HG02885 (cell line): Measurements from ENCODE around the gene MISP.
"Not testable (repeated sequence)": the region's sequence is repeated elsewhere in the genome, so short reads cannot be mapped to it uniquely, and the experiment has no call there.

Source experiments
- ATAC-seq: cut with Tn5 transposase; IDR thresholded peaks from one replicate; pipeline ENCODE4 v1.9.1; 2021; ENCODE audit warnings: mild to moderate bottlenecking; ENCODE audit not compliant: unreplicated experiment, poor library complexity

MISP gene

DNA sequence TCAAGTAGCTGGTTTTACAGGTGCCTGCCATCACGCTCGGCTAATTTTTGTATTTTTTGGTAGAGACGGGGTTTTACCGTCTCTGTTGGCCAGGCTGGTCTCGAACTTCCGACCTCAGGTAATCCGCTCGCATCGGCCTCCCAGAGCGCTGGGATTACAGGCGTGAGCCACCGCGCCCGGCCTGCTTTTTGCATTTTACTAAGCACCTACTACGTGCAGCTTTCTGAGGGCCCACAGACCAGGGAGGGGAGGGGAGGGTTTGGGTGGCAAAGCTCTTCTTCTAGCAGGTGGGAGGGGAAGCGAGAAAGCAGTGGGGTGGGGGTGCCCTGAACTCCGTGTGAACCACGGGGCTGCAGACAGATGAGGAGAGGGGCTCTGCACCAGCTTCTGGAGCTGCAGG, 27.2 kb upstream of the MISP start:
- no peak for ATAC-seq

DNA sequence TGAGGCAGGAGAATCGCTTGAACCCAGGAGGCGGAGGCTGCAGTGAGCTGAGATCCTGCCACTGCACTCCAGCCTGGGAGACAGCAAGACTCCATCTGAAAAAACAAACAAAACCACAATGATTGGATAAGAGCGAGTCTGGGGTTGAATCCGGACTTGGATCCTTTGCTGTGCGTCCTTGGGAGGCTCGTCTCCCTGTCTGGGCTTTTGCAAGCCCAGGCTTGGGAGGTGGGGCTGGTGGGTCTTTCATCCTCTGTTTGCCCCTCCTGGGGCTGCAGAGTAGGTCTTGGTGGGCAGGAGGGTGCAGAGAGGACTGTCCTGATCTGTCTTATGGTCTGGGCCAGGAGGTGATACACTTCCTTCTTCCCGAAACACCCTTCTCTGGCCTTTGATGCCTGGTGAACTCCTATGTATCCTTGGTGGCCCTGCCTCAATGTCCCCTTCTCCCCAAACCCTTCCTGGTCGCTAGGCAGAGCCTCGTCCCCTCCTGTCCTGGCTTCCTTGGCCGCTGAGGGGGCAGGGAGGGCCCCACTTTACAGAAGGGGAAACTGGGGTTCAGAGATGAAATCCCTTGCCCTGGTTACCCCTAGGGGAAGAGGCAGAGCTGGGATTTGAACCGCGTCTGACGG, 25.3 kb upstream of the MISP start:
- no peak for ATAC-seq

DNA sequence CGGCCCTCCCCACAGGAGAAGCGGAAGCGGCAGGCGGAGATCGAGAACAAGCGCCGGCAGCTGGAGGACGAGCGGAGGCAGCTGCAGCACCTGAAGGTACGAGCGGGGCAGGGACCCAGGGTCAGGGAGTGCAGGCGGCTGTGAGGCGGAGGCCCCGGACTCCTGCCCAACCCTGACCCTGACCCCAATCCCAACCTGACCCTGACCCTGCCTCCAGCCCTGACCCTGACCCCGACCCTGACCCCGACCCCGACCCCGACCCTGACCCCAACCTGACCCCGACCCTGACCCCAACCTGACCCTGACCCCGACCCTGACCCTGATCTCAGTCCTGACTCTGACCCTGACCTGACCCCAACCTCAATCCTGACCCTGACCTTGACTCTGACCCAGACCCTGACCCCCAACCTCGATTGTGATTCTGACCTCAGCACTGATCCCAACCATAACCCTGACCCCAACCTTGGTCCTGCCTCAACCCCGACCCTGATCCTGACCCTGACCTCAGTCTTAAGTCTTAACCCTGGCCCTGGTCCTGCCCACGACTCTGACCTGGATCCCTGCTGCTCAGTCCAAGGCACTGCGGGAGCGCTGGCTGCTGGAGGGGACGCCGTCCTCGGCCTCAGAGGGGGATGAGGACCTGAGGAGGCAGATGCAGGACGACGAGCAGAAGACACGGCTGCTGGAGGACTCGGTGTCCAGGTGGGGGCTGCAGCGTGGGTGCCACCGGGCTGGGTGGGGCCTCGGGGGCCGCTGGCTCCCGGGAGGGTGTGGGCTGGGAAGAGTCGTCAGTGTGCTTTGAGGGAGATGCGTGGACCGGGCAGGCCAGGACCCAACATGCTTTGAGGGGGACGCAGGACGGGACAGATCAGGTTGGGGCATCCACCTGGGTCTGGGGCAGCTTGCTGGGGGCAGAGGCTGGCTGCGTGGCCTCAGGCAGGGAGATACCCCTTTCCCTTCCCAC, 23.6 kb upstream of the MISP start:
- no peak for ATAC-seq

DNA sequence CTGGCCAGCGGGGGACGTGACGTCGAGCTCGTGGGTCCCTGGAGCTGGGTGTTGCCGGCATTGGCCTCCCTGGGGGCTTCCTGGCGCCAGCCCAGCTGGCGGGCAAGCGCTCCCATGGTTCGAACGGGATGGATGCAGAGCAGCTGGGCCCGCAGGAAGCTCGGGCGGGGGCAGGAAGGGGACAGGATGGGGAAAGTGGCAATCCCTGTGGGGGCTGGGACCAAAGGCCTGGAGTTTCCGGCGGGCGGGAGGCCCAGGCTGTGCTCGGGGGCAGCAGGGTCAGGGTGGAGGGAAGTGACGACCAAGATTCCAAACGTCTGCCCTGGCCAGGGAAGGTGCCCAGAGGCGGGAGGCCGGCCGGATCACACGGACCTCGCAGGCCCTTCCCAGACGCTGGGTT, 22.9 kb upstream of the MISP start:
- ATAC-seq = no peak

DNA sequence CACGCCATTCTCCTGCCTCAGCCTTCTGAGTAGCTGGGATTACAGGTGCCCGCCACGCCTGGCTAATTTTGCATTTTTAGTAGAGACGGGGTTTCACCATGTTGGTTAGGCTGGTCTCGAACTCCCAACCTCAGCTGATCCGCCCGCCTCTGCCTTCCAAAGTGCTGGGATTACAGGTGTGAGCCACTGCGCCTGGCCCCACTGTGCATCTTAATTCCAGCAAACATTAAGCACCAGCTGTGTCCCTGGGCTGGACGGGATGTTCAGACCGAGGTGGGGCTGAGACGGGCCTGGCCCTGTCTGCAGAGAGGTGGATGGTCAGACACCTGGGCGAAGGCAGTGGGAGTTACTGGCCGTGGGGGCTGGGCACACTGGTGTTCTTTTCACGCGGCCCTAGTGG, 21.3 kb upstream of the MISP start:
- ATAC-seq = not testable (repeated sequence)

DNA sequence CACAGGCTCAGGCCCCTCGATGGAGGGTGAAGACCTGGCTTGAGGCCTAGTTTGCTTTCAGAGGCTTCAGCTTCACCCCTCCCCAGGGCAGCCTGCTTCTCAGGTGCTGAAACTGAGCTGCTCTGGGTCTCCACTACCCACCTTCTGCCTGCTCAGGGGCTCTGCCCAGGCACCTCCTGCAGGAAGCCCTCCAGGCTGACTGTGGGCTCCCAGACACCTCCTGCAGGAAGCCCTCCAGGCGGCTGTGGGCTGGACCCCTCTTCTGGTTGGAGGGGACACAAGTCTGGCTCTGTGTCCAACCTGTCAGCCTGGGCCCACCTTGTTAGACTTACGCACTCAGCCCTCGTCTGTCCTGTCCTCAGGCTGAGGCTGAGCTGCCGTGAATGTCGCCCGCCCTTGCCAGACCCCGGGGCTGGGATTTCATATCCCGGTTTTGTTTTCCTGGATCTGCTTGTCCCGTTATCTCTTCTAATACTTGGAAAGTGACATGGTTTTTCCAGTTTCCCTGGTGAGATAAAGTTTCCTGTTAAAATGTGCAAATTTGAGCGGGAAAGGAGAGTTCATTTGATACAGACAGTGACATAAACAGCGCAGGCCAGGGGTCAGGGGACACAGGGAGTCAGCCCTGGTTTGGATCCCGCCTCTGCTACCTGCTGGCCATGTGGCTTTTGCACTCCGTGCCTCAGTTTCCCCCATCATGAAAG, 20.8 kb upstream of the MISP start:
- ATAC-seq = no peak

DNA sequence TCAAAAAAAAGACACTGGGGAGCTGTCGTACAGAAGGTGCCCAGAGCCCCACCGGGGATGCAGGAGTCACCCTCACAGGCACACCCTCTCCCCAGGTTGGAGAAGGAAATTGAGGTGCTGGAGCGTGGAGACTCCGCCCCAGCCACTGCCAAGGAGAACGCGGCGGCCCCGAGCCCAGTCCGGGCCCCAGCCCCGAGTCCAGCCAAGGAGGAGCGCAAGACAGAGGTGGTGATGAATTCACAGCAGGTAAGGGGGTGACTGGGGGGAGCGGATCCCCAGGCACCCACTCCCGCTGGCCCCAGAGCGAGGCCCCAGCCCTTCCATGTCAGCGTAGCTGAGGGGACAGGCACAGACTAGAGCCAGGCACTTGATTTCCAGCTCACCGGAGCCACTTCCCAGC, 19.9 kb upstream of the MISP start:
- ATAC-seq = no peak

DNA sequence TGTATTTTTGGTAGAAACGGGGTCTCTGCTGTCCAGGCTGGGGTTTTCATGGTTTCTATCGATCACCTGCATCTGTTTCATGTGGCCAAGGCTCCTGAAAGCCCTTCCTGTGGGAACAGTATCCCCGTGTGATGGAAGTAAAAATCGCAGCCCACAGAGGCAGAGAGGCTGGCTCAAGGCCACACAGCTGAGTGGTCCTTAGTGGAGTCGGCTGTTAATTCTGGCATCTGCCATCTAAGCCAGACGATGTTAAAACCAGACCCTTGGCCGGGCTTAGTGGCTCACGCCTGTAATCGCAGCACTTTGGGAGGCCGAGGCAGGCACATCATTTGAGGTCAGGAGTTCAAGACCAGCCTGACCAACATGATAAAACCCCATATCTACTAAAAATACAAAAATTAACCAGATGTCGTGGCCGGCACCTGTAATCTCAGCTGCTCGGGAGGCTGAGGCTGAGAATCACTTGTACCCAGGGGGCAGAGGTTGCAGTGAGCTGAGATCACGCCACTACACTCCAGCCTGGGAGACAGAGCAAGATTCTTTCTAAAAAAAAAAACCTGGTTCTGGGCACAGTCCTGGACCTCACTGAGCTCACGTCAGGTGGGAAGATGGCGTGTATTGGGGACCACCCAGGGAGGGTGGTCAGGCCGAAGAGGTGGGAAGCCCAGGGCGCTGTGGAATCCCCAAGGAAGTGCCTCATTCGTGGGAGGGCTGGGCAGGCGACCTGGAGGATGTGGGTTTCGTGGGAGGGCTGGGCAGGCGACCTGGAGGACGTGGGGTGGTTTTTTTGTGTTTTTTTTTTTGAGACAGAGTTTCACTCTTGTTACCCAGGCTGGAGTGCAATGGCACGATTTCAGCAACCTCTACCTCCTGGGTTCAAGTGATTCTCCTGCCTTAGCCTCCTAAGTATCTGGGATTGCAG, 18.5 kb upstream of the MISP start:
- no peak for ATAC-seq

DNA sequence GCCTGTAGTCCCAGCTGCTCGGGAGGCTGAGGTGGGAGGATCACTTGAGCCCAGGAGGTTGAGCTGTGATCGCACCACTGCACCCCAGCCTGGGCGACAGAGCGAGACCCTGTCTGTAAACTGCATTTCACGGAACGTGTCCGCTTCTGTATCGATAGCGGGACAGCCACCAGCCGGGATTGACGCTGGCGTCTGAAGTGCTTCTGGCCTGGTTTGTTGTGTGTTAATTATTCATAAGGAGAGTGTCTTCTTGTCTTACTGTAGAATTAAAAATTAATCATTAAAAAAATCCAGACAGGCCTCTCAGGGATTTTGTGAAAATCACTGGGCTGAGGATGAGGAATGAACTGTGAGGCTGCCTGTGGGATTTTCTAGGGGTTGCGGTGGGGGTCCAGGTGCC, 16.2 kb upstream of the MISP start:
- ATAC-seq = no peak

DNA sequence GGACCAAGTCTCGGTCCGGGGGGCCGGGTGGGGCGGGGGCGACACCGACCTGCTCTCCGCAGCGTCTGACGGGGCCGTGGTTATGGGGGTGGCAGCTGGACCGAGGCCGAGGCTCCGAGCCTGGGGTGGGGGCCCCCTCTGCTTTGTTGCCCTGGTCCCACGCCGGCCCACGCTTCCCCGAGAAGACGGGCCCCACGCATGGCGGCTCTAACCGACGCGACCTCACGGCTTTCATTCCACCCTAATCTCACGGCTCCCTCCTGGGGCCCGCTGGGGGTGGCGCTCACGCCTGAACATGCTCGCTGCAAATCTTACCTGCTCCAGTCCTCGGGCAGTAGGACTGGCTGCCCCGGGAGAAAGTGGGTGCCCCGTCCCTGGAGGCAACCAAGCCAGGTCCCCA, 14.8 kb upstream of the MISP start:
- no peak for ATAC-seq

DNA sequence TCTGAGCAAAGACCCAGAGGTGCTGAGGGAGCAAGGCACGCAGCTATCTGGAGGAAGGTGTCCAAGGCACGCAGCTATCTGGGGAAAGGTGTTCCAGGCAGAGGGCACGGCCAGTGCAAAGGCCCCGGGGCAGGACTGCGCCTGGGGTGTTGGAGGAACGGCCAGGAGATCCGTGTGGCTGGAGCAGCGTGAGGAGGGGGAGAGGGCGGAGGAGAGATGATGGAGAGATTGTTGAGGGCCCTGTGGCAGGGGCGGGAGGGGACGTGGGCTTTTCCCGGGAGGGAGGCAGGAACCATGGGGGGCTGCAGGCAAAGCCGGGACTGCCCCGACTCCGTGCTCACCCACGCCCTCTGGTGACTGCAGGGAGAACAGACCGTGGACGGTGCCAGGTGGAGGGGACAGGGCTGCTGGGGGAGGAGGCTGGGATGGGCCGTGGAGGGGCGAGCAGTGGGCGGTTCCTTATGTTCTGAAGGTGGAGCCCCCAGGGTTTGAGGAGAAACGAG, 13.3 kb upstream of the MISP start:
- ATAC-seq = no peak

DNA sequence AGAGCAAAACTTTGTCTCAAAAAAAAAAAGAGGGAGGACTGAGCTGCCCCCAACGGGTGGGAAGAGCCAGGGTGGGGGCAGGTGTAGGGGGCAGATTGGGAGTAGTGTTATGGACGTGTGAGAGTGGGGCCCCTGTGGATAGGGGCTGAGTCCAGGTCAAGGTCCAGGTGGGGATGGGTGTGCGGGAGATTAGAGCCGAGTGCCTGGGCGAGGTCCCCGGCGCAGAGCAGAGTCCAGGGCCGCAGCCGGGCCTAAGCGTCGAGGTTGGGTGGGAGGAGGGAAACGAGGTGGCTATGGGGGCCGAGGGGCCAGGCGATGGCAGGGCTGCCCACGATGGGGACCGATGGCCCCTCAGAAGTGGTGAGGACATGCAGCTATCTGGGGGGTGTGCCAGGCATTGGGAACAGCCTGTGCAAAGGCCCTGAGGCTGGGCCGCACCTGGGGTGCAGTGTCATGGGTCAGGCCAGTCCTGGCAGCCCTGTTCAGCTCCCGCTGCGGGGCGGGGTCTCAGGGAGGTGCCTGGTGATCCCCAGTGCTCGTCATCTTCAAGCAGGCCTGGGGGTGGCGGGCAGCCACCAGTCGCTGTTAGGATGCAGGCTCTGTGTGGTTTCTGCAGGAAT, 12.3 kb upstream of the MISP start:
- no peak for ATAC-seq

DNA sequence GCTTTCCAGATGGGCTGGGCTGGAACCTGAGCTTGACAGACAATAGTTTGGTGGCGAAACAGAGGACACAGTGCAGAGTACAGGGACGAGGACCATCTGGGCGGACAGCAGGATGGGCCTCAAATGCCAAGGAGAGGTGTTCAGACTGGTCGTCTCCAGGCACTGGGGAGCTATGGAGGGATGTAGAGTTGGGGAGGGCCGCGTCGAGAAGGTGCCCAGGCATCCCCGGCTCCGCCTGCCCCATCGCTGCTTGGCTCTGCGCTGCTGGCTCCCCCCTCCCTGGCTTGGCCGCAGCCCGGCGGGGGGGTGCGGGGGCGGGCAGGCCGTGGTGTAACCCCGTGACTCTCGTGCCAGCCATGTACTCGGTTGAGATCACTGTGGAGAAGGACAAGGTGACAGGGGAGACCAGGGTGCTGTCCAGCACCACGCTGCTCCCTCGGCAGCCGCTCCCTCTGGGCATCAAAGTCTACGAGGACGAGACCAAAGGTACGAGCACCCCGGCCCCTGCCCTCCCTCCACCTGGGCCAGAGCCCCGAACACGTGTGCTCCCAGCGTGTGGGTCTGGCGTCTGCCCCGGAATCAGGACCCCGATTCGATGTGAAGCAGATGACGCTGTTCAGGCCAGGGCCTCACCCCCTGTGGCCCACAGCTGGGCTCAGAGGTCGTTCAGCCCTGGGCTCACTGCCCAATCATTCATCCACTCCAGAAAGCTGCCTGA, 10.8 kb upstream of the MISP start:
- ATAC-seq = no peak

DNA sequence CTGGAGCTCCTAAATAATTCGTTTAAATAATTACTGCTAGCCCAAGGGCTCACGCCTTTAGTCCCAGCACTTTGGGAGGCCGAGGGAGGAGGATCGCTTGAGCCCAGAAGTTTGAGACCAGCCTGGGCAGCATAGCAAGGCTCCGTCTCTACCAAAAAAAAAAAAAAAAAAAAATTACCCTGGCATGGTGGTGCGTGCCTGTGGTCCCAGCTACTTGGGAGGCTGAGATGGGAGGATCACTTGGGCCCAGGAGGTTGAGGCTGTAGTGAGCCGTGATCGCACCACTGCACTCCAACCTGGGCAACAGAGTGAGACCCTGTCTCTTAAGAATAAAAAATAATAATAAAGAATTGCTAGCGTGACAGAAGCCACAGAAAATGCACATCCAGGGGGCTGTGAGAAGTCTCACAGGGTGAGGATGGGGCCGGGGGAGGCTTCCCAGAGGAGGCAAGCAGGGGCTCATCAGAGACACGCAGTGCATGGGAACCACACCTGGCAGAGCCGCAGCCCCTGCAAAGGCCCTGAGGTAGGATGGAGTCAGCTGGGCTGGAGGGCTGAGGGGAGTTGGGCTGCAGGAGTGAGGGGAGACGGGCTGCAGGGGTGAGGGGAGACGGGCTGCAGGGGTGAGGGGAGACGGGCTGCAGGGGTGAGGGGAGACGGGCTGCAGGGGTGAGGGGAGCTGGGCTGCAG, 10.0 kb upstream of the MISP start:
- not testable (repeated sequence) for ATAC-seq

DNA sequence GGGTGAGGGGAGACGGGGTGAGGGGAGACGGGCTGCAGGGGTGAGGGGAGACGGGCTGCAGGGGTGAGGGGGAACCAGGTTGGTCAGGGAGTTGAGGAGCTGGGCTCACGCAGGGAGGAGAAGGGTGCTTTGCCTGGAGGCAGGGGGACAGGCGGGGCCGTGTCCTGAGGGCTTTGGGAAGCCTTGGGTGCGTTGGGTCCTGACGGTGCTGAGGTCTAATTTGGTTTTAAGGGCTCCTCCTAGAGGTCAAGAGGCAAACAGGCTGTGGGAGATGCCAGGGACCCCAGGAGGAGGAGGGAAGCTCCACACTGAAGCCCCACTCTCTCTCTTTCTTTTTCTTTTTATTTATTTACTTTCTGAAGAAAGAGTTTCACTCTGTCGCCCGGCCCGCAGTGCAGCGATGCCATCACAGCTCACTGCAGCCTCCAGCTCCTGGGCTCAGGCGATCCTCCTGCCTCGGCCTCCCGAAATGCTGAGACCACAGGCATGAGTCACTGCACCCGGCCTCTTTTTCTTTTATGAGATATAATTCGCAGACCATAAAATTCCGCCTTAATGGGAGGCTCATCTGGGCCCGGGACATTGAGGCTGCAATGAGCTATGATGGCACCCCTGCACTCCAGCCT, 9.3 kb upstream of the MISP start:
- ATAC-seq = no peak

DNA sequence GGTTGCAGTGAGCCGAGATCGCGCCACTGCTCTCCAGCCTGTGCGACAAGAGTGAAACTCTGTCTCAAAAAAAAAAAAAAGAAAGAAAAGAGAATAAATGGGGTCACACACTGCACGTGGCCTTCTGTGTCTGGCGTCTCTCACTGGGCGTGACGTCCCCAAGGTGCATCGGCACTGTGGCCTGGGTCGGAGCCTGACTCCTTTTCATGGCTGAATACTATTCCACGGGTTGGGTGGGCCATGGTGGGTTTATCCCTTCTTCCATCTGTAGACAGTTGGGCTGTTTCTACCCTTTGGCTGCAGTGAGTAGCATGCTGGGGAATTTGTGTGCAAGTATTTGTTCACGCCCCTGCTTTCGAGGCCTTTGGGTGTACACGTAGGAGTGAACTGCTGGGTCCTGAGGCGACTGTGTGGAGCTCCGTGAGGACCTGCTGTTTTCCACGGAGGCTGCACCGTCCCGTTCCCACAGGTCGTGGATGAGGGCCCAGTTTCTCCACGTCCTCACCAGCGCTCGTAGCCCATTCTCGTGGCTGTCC, 8.3 kb upstream of the MISP start:
- ATAC-seq = no peak

DNA sequence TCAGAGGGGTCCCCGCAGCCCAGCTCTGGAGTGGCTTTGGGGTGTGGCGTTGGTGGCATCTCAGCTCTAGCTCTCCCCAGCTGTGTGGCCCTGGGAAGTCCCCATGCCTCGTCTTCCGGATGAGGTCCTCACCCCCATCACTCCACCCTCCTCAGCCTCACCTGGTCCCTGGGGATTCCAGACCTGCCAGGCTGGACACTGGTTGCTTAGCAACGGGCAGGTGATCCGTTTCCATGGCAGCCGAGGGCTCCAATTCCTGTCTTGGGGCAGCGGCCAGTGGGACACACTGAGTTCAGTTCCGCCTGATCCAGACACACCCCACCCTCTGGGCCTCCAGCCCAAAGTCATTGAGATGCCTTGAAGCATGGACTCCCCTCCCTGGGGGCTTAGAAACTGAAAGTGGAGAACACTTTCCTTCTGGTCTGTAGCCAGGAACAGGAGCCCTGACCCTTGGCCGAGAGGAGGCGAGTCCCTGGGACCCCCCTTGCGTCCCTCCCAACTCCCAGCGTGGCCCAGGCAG, 7.7 kb upstream of the MISP start:
- no peak for ATAC-seq
